Neural cell (in vitro differentiated cells): ENCODE results near the gene TMEM54.

Experiments
- EP300 ChIP-seq: fragments of 450-650 bp; conservative IDR thresholded peaks from 2 replicates; pipeline ENCODE4 v1.6.1; 2014; ENCODE audit warnings: antibody characterized with exemption, mild to moderate bottlenecking, moderate library complexity; ENCODE audit not compliant: poor library complexity, severe bottlenecking
- EZH2 ChIP-seq: fragments of 200-600, 300-800 bp; shearing (Covaris generic), sonication (generic); IDR thresholded peaks from 2 replicates; pipeline ENCODE4 v1.6.1; 2014; ENCODE audit warnings: antibody characterized with exemption, low read length, borderline replicate concordance, mild to moderate bottlenecking; ENCODE audit not compliant: insufficient read depth, poor library complexity, severe bottlenecking
- MXI1 ChIP-seq: fragments of 450-650 bp; conservative IDR thresholded peaks from 2 replicates; pipeline ENCODE4 v1.6.1; 2014; ENCODE audit warnings: antibody characterized with exemption, mild to moderate bottlenecking; ENCODE audit not compliant: poor library complexity, severe bottlenecking
- POLR2AphosphoS5 ChIP-seq: IDR thresholded peaks from 2 replicates; pipeline ENCODE4 v1.6.1; 2012
- RAD21 ChIP-seq: fragments of 450-650 bp; conservative IDR thresholded peaks from 2 replicates; pipeline ENCODE4 v1.6.1; 2014; ENCODE audit warnings: antibody characterized with exemption, mild to moderate bottlenecking, moderate library complexity
- SMC3 ChIP-seq: fragments of 450-650 bp; conservative IDR thresholded peaks from 2 replicates; pipeline ENCODE4 v1.6.1; 2014; ENCODE audit warnings: antibody characterized with exemption, mild to moderate bottlenecking, moderate library complexity; ENCODE audit not compliant: poor library complexity
- TAF1 ChIP-seq: IDR thresholded peaks from 2 replicates; pipeline ENCODE4 v1.6.1; 2012; ENCODE audit warnings: low read depth
- TF ChIP-seq, protein P1 (sequence below): fragments of 450-650 bp; IDR thresholded peaks from 2 replicates; pipeline ENCODE4 v1.5.1; 2014; ENCODE audit warnings: antibody characterized with exemption, mild to moderate bottlenecking, moderate library complexity; ENCODE audit not compliant: poor library complexity, severe bottlenecking
- TF ChIP-seq, protein P2 (sequence below): IDR thresholded peaks from 2 replicates; pipeline ENCODE4 v1.6.1; 2012; ENCODE audit warnings: borderline replicate concordance

DNA sequence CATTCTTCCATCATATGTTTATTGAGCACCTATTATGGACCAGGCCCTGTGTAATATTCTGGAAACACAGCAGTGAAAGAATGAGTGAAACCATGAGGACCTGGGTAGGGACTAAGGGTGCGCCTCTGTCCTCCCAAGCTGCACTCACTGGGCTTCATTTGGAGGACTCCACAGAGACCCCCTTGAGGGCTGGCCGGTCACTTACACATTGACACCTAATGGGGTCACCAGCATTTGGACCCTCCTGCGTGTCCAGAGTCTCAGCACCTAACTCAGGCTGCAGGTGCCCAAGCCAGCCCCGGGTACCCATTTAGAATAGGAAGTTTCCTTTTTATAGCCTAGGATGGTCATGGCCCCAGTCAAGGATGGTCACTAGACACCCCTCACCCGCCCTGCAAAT lies 27.7 kb downstream of the TMEM54 start:
- TF ChIP-seq, protein P1, sequence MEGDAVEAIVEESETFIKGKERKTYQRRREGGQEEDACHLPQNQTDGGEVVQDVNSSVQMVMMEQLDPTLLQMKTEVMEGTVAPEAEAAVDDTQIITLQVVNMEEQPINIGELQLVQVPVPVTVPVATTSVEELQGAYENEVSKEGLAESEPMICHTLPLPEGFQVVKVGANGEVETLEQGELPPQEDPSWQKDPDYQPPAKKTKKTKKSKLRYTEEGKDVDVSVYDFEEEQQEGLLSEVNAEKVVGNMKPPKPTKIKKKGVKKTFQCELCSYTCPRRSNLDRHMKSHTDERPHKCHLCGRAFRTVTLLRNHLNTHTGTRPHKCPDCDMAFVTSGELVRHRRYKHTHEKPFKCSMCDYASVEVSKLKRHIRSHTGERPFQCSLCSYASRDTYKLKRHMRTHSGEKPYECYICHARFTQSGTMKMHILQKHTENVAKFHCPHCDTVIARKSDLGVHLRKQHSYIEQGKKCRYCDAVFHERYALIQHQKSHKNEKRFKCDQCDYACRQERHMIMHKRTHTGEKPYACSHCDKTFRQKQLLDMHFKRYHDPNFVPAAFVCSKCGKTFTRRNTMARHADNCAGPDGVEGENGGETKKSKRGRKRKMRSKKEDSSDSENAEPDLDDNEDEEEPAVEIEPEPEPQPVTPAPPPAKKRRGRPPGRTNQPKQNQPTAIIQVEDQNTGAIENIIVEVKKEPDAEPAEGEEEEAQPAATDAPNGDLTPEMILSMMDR, result no peak
- TF ChIP-seq, protein P2, sequence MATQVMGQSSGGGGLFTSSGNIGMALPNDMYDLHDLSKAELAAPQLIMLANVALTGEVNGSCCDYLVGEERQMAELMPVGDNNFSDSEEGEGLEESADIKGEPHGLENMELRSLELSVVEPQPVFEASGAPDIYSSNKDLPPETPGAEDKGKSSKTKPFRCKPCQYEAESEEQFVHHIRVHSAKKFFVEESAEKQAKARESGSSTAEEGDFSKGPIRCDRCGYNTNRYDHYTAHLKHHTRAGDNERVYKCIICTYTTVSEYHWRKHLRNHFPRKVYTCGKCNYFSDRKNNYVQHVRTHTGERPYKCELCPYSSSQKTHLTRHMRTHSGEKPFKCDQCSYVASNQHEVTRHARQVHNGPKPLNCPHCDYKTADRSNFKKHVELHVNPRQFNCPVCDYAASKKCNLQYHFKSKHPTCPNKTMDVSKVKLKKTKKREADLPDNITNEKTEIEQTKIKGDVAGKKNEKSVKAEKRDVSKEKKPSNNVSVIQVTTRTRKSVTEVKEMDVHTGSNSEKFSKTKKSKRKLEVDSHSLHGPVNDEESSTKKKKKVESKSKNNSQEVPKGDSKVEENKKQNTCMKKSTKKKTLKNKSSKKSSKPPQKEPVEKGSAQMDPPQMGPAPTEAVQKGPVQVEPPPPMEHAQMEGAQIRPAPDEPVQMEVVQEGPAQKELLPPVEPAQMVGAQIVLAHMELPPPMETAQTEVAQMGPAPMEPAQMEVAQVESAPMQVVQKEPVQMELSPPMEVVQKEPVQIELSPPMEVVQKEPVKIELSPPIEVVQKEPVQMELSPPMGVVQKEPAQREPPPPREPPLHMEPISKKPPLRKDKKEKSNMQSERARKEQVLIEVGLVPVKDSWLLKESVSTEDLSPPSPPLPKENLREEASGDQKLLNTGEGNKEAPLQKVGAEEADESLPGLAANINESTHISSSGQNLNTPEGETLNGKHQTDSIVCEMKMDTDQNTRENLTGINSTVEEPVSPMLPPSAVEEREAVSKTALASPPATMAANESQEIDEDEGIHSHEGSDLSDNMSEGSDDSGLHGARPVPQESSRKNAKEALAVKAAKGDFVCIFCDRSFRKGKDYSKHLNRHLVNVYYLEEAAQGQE, result no peak
- TF ChIP-seq TAF1 (no peak), POLR2AphosphoS5 (no peak), EP300 (no peak), EZH2 (no peak), MXI1 (no peak), SMC3 (no peak), RAD21 (no peak)
